HG03280 (cell line): Measurements from ENCODE around the gene SNX3.
"Not testable (repeated sequence)": the region's sequence is repeated elsewhere in the genome, so short reads cannot be mapped to it uniquely, and the experiment has no call there.

ENCODE experiments used
- ATAC-seq: cut with Tn5 transposase; IDR thresholded peaks from one replicate; pipeline ENCODE4 v1.9.1; 2021; ENCODE audit warnings: mild to moderate bottlenecking, moderate library complexity; ENCODE audit not compliant: unreplicated experiment

The SNX3 gene

GRCh38 chr6:108263371-108263770 is 2.5 kb upstream of the SNX3 start:
- ATAC-seq: no peak

GRCh38 chr6:108260126-108260808 is 573 bp downstream of the SNX3 start:
- ATAC-seq: peak; percentile 3

GRCh38 chr6:108254433-108255410 is 6.1 kb downstream of the SNX3 start:
- no peak for ATAC-seq

GRCh38 chr6:108253241-108253640 is 7.6 kb downstream of the SNX3 start:
- ATAC-seq: no peak

- ATAC-seq: no peak
Observed at GRCh38 chr6:108252055-108252454, 8.8 kb downstream of the SNX3 start.

GRCh38 chr6:108251252-108251651 is 9.6 kb downstream of the SNX3 start:
- ATAC-seq: no peak

GRCh38 chr6:108250240-108250866 is 10.5 kb downstream of the SNX3 start:
- no peak for ATAC-seq

GRCh38 chr6:108247965-108248536 is 12.8 kb downstream of the SNX3 start:
- ATAC-seq: no peak

- not testable (repeated sequence) for ATAC-seq
Observed at GRCh38 chr6:108245095-108245494, 15.7 kb downstream of the SNX3 start.

GRCh38 chr6:108243836-108244235 is 17.0 kb downstream of the SNX3 start:
- ATAC-seq: no peak

- ATAC-seq: no peak
Observed at GRCh38 chr6:108242721-108243120, 18.1 kb downstream of the SNX3 start.

- no peak for ATAC-seq
Observed at GRCh38 chr6:108242259-108242658, 18.6 kb downstream of the SNX3 start.

GRCh38 chr6:108238322-108238721 is 22.5 kb downstream of the SNX3 start:
- ATAC-seq: no peak

- no peak for ATAC-seq
Observed at GRCh38 chr6:108236791-108237190, 24.0 kb downstream of the SNX3 start.

- ATAC-seq: no peak
Observed at GRCh38 chr6:108235127-108235526, 25.7 kb downstream of the SNX3 start.

- ATAC-seq: no peak
Observed at GRCh38 chr6:108228416-108228815, 32.4 kb downstream of the SNX3 start.

- ATAC-seq: no peak
Observed at GRCh38 chr6:108227290-108227689, 33.5 kb downstream of the SNX3 start.

- ATAC-seq: no peak
Observed at GRCh38 chr6:108222504-108222903, 38.3 kb downstream of the SNX3 start.

- ATAC-seq: no peak
Observed at GRCh38 chr6:108222064-108222463, 38.8 kb downstream of the SNX3 start.

GRCh38 chr6:108211671-108212070 is 49.2 kb downstream of the SNX3 start:
- ATAC-seq: no peak

GRCh38 chr6:108210556-108210955 is 50.3 kb downstream of the SNX3 start:
- ATAC-seq: no peak
